Activated CD4-positive, alpha-beta T cell treated with anti-CD3 and anti-CD28 coated beads for 36 hours (primary cell): ENCODE measurements around the gene TBCD. TPM values are rescaled to one million over a fixed set of nuclear protein-coding genes. Genes with fewer than 3 reads are reported as not detected.

Experiments used
- ATAC-seq: fragments of 200-7000 bp; cut with Tn5 transposase; one replicate; pipeline ENCODE4 v1.10.0; 2021; ENCODE audit warnings: mild to moderate bottlenecking, moderate library complexity
- CTCF ChIA-PET: fragments of 350-600 bp; sonication (Branson Sonifier 250); formaldehyde crosslinking; loops from one replicate; lab custom pipeline; 2021; ENCODE audit warnings: antibody characterized with exemption; lab: Charles Lee
- POLR2A ChIA-PET: fragments of 350-600 bp; sonication (Branson Sonifier 250); formaldehyde crosslinking; loops from one replicate; lab custom pipeline; 2021; ENCODE audit warnings: antibody characterized with exemption, inconsistent platforms; lab: Charles Lee
- DNase-seq: peaks from one replicate; pipeline ENCODE4 v3.0.0-alpha.2; 2020
- H3K27ac Mint-ChIP-seq: one replicate; pipeline ENCODE4 v1.8.0; 2021; ENCODE audit warnings: mixed read lengths
- H3K27me3 Mint-ChIP-seq: one replicate; pipeline ENCODE4 v1.8.0; 2021; ENCODE audit warnings: mixed read lengths
- H3K36me3 Mint-ChIP-seq: one replicate; pipeline ENCODE4 v1.8.0; 2021; ENCODE audit warnings: low read depth, mixed read lengths
- H3K4me1 Mint-ChIP-seq: one replicate; pipeline ENCODE4 v1.8.0; 2021; ENCODE audit warnings: mixed read lengths
- H3K4me3 Mint-ChIP-seq: one replicate; pipeline ENCODE4 v1.8.0; 2021; ENCODE audit warnings: mild to moderate bottlenecking, moderate library complexity, mixed read lengths
- H3K9me3 Mint-ChIP-seq: one replicate; pipeline ENCODE4 v1.8.0; 2021; ENCODE audit warnings: low read depth, mixed read lengths
- intact Hi-C, 2 experiments: fragments of 100-400 bp; cut with DNase I in 1 of 2; cut with micrococcal nuclease in 1 of 2; formaldehyde crosslinking; loops; one replicate each; pipeline versions ENCODE4 v1.14.2 to v1.15.1; 2022 to 2024; cut with DNase I, micrococcal nuclease
- total RNA-seq, 2 experiments: library from RNA; stranded (reverse); gene quantifications; one replicate each; pipeline ENCODE4 v1.2.3, GENCODE V29; 2021

Gene TBCD
- total RNA-seq, 2 experiments from 2014 or later: 83.3 to 97.2 TPM

GRCh38 chr17:82864713-82865248 lies 112.9 kb downstream of the TBCD start:
- Mint-ChIP-seq H3K36me3 (peaks cover 8% of the 10 kb centered on the region), H3K9me3 (no peaks in the 10 kb centered on the region), H3K4me3 (peak overlapping the region; percentile 60), H3K27ac (peak overlapping the region; percentile 91), H3K27me3 (no peaks in the 10 kb centered on the region), H3K4me1 (peaks cover 64% of the 10 kb centered on the region)
- intact Hi-C loops: loop anchor here in 1 of 2 experiments (1.0 kb wide), 3 partner anchors 13 to 214 kb away; no protein-coding TSS in a partner anchor
- no peak for ATAC-seq
- ChIA-PET CTCF (interaction anchor here (1.0 to 3.0 kb wide), 5 partner anchors 10 to 45 kb away, joined by 3 to 14 read pairs (median 6); no protein-coding TSS in a partner anchor), POLR2A (interaction anchor here (1.9 kb wide), 1 partner anchor 20 kb away, joined by 4 read pairs; no protein-coding TSS in a partner anchor)
- DNase-seq: no peak

- Mint-ChIP-seq H3K9me3 (no peaks in the 10 kb centered on the region), H3K4me1 (peaks cover 59% of the 10 kb centered on the region), H3K27ac (peak overlapping the region; percentile 19), H3K27me3 (no peaks in the 10 kb centered on the region), H3K36me3 (peaks cover 13% of the 10 kb centered on the region), H3K4me3 (no peak overlapping the region)
- DNase-seq (no peak), ATAC-seq (no peak)
- ChIA-PET CTCF (interaction anchor here (1.3 to 3.0 kb wide), 5 partner anchors 10 to 20 kb away, joined by 3 to 14 read pairs (median 5); no protein-coding TSS in a partner anchor), POLR2A (interaction anchor here (1.9 kb wide), 1 partner anchor 20 kb away, joined by 4 read pairs; no protein-coding TSS in a partner anchor)
- intact Hi-C loops: no loop called here
These were observed 113.4 kb downstream of the TBCD start for GRCh38 chr17:82865274-82865673.

DNA sequence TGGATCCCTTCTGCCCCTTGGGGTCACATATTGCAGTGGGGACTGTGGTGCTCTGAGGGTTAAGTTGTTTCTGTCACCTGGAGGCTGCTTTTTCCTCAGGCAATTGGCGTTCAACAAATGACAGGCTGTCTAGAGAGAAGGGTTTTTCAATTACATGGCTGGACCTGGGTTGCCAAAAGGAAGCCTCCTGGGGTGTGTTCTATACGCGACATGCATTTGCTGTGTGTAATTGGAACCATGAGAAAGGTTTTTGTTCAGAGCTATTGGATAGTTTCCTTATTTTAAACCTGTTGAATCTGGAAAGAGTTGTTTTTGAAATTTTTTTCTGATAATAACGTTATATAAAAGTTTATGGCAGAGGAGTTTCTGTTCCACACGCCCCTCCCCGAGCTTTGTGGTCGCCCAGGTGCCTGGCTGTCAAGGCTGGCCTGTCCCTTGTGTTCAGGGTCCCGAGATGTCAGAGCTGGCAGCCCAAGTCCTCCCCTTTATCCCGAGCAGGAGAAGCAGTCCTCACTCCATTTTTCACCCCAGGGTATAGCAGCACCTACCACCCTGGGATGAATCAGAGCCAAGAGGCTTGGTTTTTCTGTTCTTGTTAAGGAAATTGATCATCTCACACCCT lies 114.0 kb downstream of the TBCD start:
- ChIA-PET POLR2A (no interaction called here), CTCF (interaction anchor here (1.3 kb wide), 3 partner anchors 9 to 19 kb away, joined by 3 to 5 read pairs (median 4); no protein-coding TSS in a partner anchor)
- H3K4me1 Mint-ChIP-seq: peaks cover 62% of the 10 kb centered on the region
- no peak for DNase-seq
- no peaks in the 10 kb centered on the region for H3K9me3 Mint-ChIP-seq
- H3K27me3 Mint-ChIP-seq: no peaks in the 10 kb centered on the region
- no peak overlapping the region for H3K4me3 Mint-ChIP-seq
- peak overlapping the region; percentile 6 for H3K27ac Mint-ChIP-seq
- H3K36me3 Mint-ChIP-seq: peaks cover 19% of the 10 kb centered on the region
- ATAC-seq: no peak
- intact Hi-C loops: no loop called here

DNA sequence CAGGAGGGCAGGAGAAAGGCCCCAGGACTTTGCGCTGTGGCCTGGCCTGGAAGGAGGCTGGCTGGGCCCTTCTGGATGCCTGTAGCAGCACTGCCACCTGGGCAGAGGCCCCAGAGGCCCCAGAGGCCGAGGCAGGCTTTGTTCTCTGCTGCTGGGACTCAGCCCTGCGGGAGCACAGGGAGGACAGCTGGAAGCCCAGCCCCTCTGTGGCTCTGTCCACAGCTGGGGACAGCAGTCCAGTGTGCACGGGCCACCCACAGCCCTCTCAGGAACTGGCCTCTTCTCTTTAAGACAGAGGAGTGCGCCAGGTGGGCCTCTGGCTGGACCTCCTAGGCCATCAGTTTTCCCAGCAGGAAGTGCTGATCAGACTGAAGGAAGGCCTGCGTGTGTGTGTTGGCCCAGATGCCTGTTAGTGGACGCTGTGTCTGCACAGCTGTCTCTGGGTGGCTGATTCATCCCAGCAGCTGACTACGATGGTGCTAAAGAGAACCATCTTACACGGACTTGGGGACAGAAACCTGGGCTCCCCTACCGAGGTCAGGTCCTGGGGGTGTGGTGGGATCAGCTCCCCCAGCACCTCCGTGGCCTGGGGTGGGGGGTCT lies 114.8 kb downstream of the TBCD start:
- Mint-ChIP-seq H3K36me3 (peaks cover 21% of the 10 kb centered on the region), H3K27ac (no peak overlapping the region), H3K4me1 (peaks cover 62% of the 10 kb centered on the region), H3K9me3 (no peaks in the 10 kb centered on the region), H3K4me3 (no peak overlapping the region), H3K27me3 (no peaks in the 10 kb centered on the region)
- ChIA-PET POLR2A (interaction anchor here (0.6 kb wide), 1 partner anchor 47 kb away, joined by 5 read pairs; no protein-coding TSS in a partner anchor), CTCF (interaction anchor here (1.3 kb wide), 2 partner anchors 14 to 18 kb away, joined by 3 to 4 read pairs; no protein-coding TSS in a partner anchor)
- intact Hi-C loops: loop anchor here in 1 of 2 experiments (1.0 kb wide), 1 partner anchor 31 kb away; no protein-coding TSS in a partner anchor
- ATAC-seq: no peak
- no peak for DNase-seq

GRCh38 chr17:82867763-82868325 lies 116.0 kb downstream of the TBCD start:
- ATAC-seq: no peak
- H3K27ac Mint-ChIP-seq: no peak overlapping the region
- no peaks in the 10 kb centered on the region for H3K27me3 Mint-ChIP-seq
- ChIA-PET CTCF (no interaction called here), POLR2A (interaction anchor here (0.6 kb wide), 1 partner anchor 20 kb away, joined by 3 read pairs; no protein-coding TSS in a partner anchor)
- intact Hi-C loops: loop anchor here in 1 of 2 experiments (1.0 kb wide), 1 partner anchor 29 kb away; no protein-coding TSS in a partner anchor
- no peak for DNase-seq
- no peak overlapping the region for H3K4me3 Mint-ChIP-seq
- peaks cover 24% of the 10 kb centered on the region for H3K36me3 Mint-ChIP-seq
- H3K4me1 Mint-ChIP-seq: peaks cover 56% of the 10 kb centered on the region
- no peaks in the 10 kb centered on the region for H3K9me3 Mint-ChIP-seq

DNA sequence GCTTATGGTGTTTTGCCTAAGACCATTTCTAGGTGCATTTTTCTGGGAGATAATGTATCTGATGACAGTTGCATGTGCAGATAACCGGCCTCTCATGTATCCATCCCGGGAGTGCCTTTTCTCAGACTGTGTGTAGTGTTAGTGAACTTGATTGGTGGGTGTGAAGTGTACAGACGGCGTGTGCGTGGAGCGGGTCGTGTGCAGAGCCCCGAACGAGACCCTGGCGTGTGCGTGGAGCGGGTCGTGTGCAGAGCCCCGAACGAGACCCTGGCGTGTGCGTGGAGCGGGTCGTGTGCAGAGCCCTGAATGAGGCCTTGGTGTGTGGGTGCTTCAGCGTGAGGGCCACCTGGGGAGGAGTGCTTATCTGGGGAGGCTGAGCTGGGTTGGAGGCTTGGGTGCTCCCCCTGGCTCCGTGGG lies 116.9 kb downstream of the TBCD start:
- no peak for ATAC-seq
- POLR2A ChIA-PET: interaction anchor here (0.6 kb wide), 1 partner anchor 19 kb away, joined by 3 read pairs; no protein-coding TSS in a partner anchor
- intact Hi-C loops: no loop called here
- Mint-ChIP-seq H3K27ac (peak overlapping the region; percentile 17), H3K27me3 (no peaks in the 10 kb centered on the region), H3K9me3 (no peaks in the 10 kb centered on the region), H3K4me3 (no peak overlapping the region), H3K4me1 (peaks cover 47% of the 10 kb centered on the region), H3K36me3 (peaks cover 22% of the 10 kb centered on the region)
- CTCF ChIA-PET: interaction anchor here (0.7 to 0.9 kb wide), 3 partner anchors 16 to 32 kb away, joined by 3 read pairs; no protein-coding TSS in a partner anchor
- DNase-seq: no peak

GRCh38 chr17:82869536-82869935 lies 117.7 kb downstream of the TBCD start:
- DNase-seq: no peak
- intact Hi-C loops: no loop called here
- H3K4me3 Mint-ChIP-seq: no peak overlapping the region
- H3K36me3 Mint-ChIP-seq: peaks cover 20% of the 10 kb centered on the region
- no peaks in the 10 kb centered on the region for H3K27me3 Mint-ChIP-seq
- H3K9me3 Mint-ChIP-seq: no peaks in the 10 kb centered on the region
- no peak for ATAC-seq
- peaks cover 39% of the 10 kb centered on the region for H3K4me1 Mint-ChIP-seq
- ChIA-PET CTCF (interaction anchor here (0.7 to 0.9 kb wide), 3 partner anchors 16 to 31 kb away, joined by 3 read pairs; no protein-coding TSS in a partner anchor), POLR2A (no interaction called here)
- no peak overlapping the region for H3K27ac Mint-ChIP-seq

- Mint-ChIP-seq H3K27me3 (no peaks in the 10 kb centered on the region), H3K4me3 (no peak overlapping the region), H3K9me3 (no peaks in the 10 kb centered on the region), H3K36me3 (peaks cover 22% of the 10 kb centered on the region), H3K4me1 (peaks cover 38% of the 10 kb centered on the region), H3K27ac (no peak overlapping the region)
- intact Hi-C loops: no loop called here
- POLR2A ChIA-PET: no interaction called here
- CTCF ChIA-PET: interaction anchor here (0.6 kb wide), 1 partner anchor 45 kb away, joined by 4 read pairs; no protein-coding TSS in a partner anchor
- ATAC-seq (no peak), DNase-seq (no peak)
These were observed 118.2 kb downstream of the TBCD start for GRCh38 chr17:82870091-82870491.

DNA sequence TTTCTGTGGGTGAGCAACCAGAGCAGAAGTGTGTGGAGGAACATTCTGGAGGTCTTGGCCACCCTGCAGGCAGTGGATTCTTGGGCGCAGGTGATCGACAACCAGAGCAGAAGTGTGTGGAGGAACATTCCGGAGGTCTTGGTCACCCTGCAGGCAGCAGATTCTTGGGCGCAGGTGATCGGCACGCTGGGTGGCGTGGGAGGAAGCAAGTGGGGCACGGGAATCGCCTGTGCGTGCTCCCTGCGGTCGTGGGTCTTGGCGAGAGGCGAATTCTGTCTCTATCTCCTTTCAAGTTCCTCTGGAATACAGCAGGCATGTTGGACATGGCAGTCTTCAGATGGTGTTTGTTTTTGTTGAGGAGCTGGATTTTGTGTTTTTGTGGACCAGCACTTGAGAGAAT lies 118.7 kb downstream of the TBCD start:
- DNase-seq: no peak
- Mint-ChIP-seq H3K9me3 (no peaks in the 10 kb centered on the region), H3K27ac (no peak overlapping the region), H3K4me3 (no peak overlapping the region), H3K27me3 (no peaks in the 10 kb centered on the region), H3K36me3 (peaks cover 22% of the 10 kb centered on the region), H3K4me1 (peaks cover 35% of the 10 kb centered on the region)
- CTCF ChIA-PET: interaction anchor here (0.6 to 1.3 kb wide), 2 partner anchors 14 to 46 kb away, joined by 3 to 4 read pairs; no protein-coding TSS in a partner anchor
- POLR2A ChIA-PET: interaction anchor here (1.2 kb wide), 1 partner anchor 15 kb away, joined by 3 read pairs; no protein-coding TSS in a partner anchor
- intact Hi-C loops: no loop called here
- no peak for ATAC-seq

DNA sequence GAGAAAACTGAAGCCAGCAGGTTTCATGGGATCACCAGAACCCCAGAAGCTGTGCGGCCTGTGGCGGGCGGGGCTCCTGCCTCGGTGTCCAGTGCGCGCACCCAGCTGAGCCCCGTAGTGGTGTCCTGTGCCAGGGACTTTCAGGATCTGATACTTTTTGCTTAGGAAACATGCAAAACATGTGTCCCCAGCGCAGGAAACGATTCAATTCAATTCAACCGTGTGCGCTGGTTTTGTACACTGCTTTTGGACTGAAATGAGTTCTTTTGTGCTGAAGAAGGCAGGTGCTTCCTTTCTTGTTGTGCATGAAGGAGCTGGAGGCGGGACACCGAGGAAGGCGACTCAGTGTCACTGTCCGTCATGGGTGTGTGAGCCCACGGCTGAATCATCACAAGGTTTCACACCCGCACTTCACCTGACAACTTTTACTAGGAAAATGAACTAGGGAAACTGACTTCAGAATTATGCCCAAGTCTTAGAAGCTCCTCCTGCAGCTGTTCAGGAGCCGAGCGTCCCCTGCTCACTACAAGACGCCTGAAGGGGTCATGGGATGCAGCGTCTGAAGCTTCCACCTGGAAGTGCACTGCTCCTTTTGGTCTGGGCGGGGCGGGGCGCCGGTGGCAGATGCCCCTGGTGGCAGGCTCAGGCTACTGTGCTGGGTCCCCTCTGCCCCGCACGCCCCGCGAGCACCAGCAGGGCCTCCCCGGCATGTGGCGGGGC lies 119.4 kb downstream of the TBCD start:
- ChIA-PET POLR2A (interaction anchor here (1.2 kb wide), 1 partner anchor 14 kb away, joined by 3 read pairs; no protein-coding TSS in a partner anchor), CTCF (interaction anchor here (0.6 to 1.5 kb wide), 3 partner anchors 14 to 69 kb away, joined by 3 read pairs; no protein-coding TSS in a partner anchor)
- Mint-ChIP-seq H3K9me3 (no peaks in the 10 kb centered on the region), H3K27ac (peak overlapping the region; percentile 53), H3K4me3 (no peak overlapping the region), H3K36me3 (peaks cover 22% of the 10 kb centered on the region), H3K4me1 (peaks cover 31% of the 10 kb centered on the region), H3K27me3 (no peaks in the 10 kb centered on the region)
- intact Hi-C loops: no loop called here
- DNase-seq (peak; percentile 76), ATAC-seq (peak; percentile 92)
